ENCODE results near the gene CAT. TPM values are rescaled to one million over a fixed set of nuclear protein-coding genes. Genes with fewer than 3 reads are reported as not detected.

CAT gene
- total and polyA plus RNA-seq, 5 donors, result 67.6 to 114 (median 98.1) TPM

DNA sequence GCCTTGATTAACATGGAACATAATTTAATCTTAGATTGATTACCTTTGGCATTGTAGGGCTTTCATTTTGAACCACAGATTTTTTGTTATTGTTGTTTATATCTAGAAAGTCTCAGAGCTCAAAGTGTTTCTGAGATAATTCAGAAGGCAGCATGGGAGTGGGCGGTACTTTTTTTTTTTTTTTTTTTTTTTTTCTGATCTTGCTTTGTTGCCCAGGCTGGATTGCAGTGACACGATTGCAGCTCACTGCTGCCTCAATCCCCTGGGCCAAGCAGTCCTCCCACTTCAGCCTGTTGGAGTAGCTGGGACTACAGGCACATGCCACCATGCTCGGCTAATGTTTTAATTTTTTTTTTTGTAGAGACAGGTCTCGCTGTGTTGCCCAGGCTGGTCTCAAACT is 21.5 kb downstream of the CAT start:
- intact Hi-C loops (cut with DNase I), result no loop called here
- H3K27ac ChIP-seq (ENCODE audit: low read length), result no peak overlapping the region
- no peaks in the 10 kb centered on the region for H3K4me1 ChIP-seq (ENCODE audit: control insufficient read depth, insufficient read depth, low read length)
- WGBS, result 76% methylated on average over 4 of the region's 4 CpGs
- DNase-seq (no peak), ATAC-seq (no peak)
- H3K4me3 ChIP-seq (ENCODE audit: low read length), result no peak overlapping the region
- no peaks in the 10 kb centered on the region for H3K9me3 ChIP-seq (ENCODE audit: control insufficient read depth, low read length)
- no peaks in the 10 kb centered on the region for H3K27me3 ChIP-seq (ENCODE audit: control insufficient read depth, insufficient read depth)

DNA sequence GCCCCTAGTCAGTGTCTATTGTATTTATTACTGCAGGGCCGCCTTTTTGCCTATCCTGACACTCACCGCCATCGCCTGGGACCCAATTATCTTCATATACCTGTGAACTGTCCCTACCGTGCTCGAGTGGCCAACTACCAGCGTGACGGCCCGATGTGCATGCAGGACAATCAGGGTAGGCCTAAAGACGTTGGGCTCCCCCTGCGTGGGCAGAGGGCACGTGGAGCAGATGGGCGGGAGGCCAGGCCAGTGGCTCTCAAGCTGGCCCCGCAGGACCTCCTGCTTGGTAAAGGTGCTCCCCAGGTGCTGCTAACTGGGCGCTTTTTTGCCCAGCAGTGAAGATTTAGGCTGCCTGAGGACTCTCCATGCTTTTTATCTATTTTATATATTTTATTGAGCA is 22.5 kb downstream of the CAT start:
- H3K27me3 ChIP-seq (ENCODE audit: control insufficient read depth, insufficient read depth), result no peaks in the 10 kb centered on the region
- no peaks in the 10 kb centered on the region for H3K9me3 ChIP-seq (ENCODE audit: control insufficient read depth, low read length)
- intact Hi-C loops (cut with DNase I), result no loop called here
- no peak overlapping the region for H3K4me3 ChIP-seq (ENCODE audit: low read length)
- 94% methylated on average over 14 of the region's 14 CpGs for WGBS
- no peaks in the 10 kb centered on the region for H3K4me1 ChIP-seq (ENCODE audit: control insufficient read depth, insufficient read depth, low read length)
- no peak for ATAC-seq
- no peak for DNase-seq
- no peak overlapping the region for H3K27ac ChIP-seq (ENCODE audit: low read length)

DNA sequence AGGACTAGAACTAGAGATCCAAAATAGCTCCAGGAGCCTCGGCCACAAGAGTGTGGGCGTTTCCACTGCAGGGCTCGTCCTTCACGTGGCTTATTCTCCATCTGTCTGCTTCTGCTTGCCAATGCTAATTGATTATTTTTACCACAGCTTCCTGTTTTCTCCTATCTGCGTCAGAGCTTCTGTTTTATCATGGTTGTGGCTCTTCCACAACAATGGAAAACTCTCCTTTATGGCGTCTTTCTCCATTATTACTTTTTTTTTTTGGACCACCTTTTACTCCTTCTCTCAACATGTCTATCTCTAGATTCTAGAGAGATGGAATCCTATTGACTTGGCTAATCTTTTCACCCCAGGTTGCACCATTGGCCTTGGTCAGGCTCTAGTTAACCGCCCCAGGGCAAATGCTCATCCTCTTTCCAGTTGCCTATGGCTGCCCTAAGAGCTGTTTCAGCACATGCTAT is 25.9 kb downstream of the CAT start:
- 69% methylated on average over 7 of the region's 7 CpGs for WGBS
- intact Hi-C loops (cut with DNase I), result no loop called here
- Histone ChIP-seq H3K27ac (ENCODE audit: low read length) (no peak overlapping the region), H3K4me1 (ENCODE audit: control insufficient read depth, insufficient read depth, low read length) (no peaks in the 10 kb centered on the region), H3K4me3 (ENCODE audit: low read length) (no peak overlapping the region), H3K27me3 (ENCODE audit: control insufficient read depth, insufficient read depth) (no peaks in the 10 kb centered on the region), H3K9me3 (ENCODE audit: control insufficient read depth, low read length) (no peaks in the 10 kb centered on the region)
- DNase-seq (no peak), ATAC-seq (no peak)

DNA sequence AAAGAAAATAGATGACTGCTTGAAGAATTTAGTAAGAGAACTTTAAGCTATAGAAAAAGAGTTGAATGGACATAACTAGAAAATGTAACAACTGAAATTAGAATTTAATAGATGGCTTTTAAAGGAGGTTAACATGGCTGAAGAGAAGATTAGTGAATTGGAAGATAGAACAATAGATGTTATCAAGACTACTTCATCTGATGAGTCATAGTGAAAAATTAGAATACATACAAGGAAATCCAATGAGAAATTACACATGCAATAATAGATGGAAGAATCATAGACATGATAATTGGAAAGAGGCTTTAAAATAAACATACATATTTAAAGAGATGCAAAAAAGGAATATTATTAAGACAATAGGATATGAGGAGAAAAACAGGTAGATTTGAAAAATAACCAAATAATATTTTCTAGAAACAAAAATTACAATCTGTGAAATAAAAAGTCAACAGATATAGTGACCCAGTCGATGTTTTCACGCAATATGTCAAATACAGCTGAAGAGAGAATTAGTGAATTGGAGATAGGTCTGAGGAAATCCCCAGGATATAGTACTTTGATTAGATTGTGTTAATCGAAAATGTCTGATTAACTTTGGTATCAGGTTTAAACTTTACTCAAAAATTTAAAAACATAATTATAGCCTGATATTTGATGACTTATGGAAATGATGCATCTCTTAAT is 28.2 kb downstream of the CAT start:
- intact Hi-C loops (cut with DNase I), result no loop called here
- no peak for ATAC-seq
- H3K27me3 ChIP-seq (ENCODE audit: control insufficient read depth, insufficient read depth), result no peaks in the 10 kb centered on the region
- no peak overlapping the region for H3K27ac ChIP-seq (ENCODE audit: low read length)
- no peak for DNase-seq
- H3K4me1 ChIP-seq (ENCODE audit: control insufficient read depth, insufficient read depth, low read length), result no peaks in the 10 kb centered on the region
- no peak overlapping the region for H3K4me3 ChIP-seq (ENCODE audit: low read length)
- no peaks in the 10 kb centered on the region for H3K9me3 ChIP-seq (ENCODE audit: control insufficient read depth, low read length)
- WGBS, result 97% methylated on average over 3 of the region's 3 CpGs

DNA sequence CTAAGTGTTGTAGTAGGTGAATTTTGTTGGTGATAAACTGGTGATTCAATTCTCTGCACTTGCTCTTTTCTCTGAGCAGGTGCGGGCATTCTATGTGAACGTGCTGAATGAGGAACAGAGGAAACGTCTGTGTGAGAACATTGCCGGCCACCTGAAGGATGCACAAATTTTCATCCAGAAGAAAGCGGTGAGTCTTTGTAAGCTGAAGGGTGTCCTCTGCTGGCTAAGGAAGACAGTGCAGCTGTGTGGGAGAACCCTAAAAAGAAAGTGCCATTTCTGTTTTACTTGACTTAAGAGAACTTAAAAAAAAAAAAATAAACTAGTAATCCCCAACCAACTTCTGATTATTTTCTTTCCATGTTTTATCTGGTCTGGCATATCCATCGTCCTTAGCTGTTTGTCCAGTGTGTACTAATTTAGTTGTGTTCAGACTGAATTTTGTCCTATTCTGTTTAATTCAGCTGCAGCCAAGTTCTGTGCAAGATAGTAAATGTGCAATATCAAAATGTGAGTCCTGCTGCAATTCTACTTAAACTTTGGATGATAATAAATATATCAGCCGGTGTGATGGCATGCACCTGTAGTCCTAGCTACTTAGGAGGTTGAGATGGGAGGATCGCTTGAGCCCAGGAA is 29.6 kb downstream of the CAT start:
- H3K4me1 ChIP-seq (ENCODE audit: control insufficient read depth, insufficient read depth, low read length), result no peaks in the 10 kb centered on the region
- 84% methylated on average over 8 of the region's 8 CpGs for WGBS
- intact Hi-C loops (cut with DNase I), result no loop called here
- DNase-seq (no peak), ATAC-seq (no peak)
- no peaks in the 10 kb centered on the region for H3K27me3 ChIP-seq (ENCODE audit: control insufficient read depth, insufficient read depth)
- H3K27ac ChIP-seq (ENCODE audit: low read length), result no peak overlapping the region
- no peaks in the 10 kb centered on the region for H3K9me3 ChIP-seq (ENCODE audit: control insufficient read depth, low read length)
- H3K4me3 ChIP-seq (ENCODE audit: low read length), result no peak overlapping the region

DNA sequence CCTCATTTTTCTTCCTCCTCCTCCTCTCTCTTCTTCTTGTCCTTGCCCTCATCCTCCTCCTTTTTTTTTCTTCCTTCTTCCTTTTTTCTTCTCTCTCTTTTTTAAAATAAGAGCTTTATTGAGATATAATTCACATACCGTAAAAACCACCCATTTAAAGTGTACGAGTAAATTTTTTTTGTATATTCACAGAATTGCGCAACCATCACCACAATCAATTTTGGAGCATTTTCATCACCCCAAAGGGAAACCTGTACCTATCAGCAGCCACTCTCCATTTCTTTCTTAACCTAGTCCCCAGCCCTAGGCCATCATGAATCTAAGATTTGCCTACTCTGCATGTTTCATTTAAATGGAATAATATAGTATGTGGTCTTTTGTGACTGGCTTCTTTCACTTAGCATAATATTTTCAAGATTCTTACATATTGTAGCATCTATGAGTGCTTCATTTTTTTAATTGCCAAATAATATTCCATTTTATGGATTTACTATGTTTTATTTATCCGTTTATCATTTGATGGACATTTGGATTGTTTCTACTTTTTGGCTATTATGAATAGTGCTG is 35.0 kb downstream of the CAT start:
- Histone ChIP-seq H3K27ac (ENCODE audit: low read length) (no peak overlapping the region), H3K4me3 (ENCODE audit: low read length) (no peak overlapping the region), H3K27me3 (ENCODE audit: control insufficient read depth, insufficient read depth) (no peaks in the 10 kb centered on the region), H3K9me3 (ENCODE audit: control insufficient read depth, low read length) (no peaks in the 10 kb centered on the region), H3K4me1 (ENCODE audit: control insufficient read depth, insufficient read depth, low read length) (no peaks in the 10 kb centered on the region)
- DNase-seq (no peak), ATAC-seq (no peak)
- WGBS, result 94% methylated on average over 4 of the region's 4 CpGs
- intact Hi-C loops (cut with DNase I), result no loop called here

DNA sequence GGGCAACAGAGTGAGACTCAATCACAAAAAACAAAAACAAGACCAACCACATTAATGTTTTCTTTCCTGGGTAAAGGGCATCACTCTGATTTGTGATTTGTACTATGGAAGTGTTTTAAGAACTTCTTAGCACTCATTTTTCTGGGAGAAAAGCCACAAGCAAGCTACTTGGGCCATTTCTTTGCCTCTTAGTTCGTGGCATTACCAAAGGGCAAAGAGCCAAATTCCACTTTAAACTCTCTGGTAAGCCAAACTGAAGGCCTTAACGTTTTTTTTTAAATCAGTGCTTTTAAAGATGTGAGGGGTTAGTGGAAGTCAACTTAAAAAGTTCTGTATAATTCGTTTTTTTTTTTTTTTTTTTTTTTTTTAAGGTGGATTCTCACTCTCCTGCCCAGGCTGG is 36.9 kb downstream of the CAT start:
- ATAC-seq (no peak), DNase-seq (no peak)
- Histone ChIP-seq H3K4me3 (ENCODE audit: low read length) (no peak overlapping the region), H3K27me3 (ENCODE audit: control insufficient read depth, insufficient read depth) (no peaks in the 10 kb centered on the region), H3K4me1 (ENCODE audit: control insufficient read depth, insufficient read depth, low read length) (no peaks in the 10 kb centered on the region), H3K9me3 (ENCODE audit: control insufficient read depth, low read length) (no peaks in the 10 kb centered on the region), H3K27ac (ENCODE audit: low read length) (no peak overlapping the region)
- intact Hi-C loops (cut with DNase I), result no loop called here
- 34% methylated on average over 3 of the region's 3 CpGs for WGBS

DNA sequence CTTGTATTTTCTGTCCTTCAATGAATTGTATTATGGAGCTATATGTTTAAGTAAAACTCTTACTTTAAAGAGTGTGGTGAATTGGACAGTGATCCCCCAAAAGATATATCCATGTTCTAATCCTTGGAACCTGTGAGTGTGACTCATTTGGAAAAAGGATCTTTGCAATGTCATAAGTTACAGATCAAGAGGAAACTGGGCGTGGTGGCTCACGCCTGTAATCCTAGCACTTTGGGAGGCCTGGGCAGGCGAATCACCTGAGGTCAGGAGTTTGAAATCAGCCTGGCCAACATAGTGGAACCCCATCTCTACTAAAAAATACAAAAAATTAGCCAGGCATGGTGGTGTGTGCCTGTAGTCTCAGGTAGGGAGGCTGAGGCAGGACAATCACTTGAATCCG is 38.1 kb downstream of the CAT start:
- WGBS, result 83% methylated on average over 4 of the region's 4 CpGs
- H3K27me3 ChIP-seq (ENCODE audit: control insufficient read depth, insufficient read depth), result no peaks in the 10 kb centered on the region
- H3K4me3 ChIP-seq (ENCODE audit: low read length), result no peak overlapping the region
- H3K4me1 ChIP-seq (ENCODE audit: control insufficient read depth, insufficient read depth, low read length), result no peaks in the 10 kb centered on the region
- ATAC-seq, result no peak
- intact Hi-C loops (cut with DNase I), result no loop called here
- H3K27ac ChIP-seq (ENCODE audit: low read length), result no peak overlapping the region
- DNase-seq, result no peak
- H3K9me3 ChIP-seq (ENCODE audit: control insufficient read depth, low read length), result no peaks in the 10 kb centered on the region

DNA sequence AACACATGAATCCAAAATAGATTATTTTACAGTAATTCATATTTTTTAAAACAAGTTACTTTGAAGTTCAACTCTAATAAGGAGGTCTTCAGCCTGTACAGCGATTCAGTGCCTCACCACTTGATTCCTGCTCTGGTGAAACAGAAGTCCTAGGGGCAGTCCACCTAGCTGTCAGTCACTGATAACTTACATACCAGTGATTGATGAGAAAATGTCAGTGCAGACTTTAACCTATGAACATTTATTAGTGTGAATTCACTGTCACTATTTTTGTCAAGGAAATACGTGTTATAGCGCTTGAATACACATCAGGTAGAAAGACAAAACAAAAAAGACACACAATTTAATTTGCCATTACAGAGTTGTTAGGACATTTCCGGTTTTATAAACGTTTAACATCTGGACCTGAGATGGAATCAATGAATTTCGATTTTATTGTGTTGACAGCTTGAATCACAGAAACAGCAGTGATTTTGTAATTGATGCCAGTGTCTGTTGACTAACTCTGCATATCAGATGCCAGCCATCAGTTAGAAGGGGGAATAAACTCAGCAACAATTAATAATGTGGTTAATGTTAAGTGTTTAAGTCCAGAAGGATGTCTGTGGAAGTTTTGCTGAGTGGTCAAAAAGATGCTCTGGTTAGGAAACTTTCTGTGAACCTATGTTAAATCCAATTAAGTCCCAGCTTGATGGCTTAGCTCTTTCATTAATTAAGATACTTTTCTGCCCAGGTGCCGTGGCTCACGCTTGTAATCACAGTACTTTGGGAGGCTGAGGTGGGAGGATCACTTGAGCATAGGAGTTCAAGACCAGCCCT is 40.3 kb downstream of the CAT start:
- Histone ChIP-seq H3K4me1 (ENCODE audit: control insufficient read depth, insufficient read depth, low read length) (no peaks in the 10 kb centered on the region), H3K27ac (ENCODE audit: low read length) (no peak overlapping the region), H3K27me3 (ENCODE audit: control insufficient read depth, insufficient read depth) (no peaks in the 10 kb centered on the region), H3K9me3 (ENCODE audit: control insufficient read depth, low read length) (no peaks in the 10 kb centered on the region), H3K4me3 (ENCODE audit: low read length) (no peak overlapping the region)
- intact Hi-C loops (cut with DNase I), result no loop called here
- 78% methylated on average over 8 of the region's 8 CpGs for WGBS
- ATAC-seq, result no peak
- no peak for DNase-seq

DNA sequence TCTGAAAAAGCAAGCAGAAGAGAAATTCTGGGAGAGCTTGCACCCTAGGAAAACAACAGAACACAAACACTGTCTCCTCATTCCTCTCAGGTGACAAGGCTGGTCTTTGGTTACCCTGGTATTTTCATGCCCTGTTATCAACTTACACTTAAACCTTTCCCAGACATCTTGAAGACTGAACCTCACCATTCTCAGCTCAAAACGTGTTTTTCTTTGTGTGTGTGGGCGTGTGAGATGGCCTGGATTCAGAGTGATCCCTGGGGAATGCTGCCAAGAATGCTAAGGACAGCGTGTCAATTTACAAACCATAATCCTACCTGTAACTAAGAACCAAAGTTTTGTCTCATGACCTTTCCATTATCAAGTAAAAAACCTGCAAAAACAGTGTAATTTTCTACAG is 41.6 kb downstream of the CAT start:
- intact Hi-C loops (cut with DNase I), result no loop called here
- no peak for DNase-seq

DNA sequence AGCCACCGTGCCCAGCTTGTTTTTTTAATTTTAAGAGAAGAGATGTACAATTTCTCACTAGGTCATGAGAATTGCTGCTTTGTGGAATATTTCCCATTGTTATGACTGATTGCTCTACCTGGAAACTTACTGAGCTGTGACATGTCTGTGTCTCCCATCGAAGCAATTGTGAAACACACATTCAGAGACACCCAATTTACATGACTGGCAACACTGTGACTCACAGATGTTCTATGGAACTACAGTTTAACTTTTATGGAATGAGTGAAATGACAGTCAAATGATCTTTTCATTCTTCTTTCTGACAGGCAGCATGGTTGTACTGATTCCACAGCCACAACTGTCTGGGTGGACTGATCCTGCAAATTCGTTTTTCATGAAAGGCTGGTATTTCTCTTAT is 42.6 kb downstream of the CAT start:
- no peak for DNase-seq

More for the DNA sequence above, 41.6 kb downstream of the CAT start:
- H3K4me1 ChIP-seq (ENCODE audit: control insufficient read depth, insufficient read depth, low read length), result no peaks in the 10 kb centered on the region
- H3K4me3 ChIP-seq (ENCODE audit: low read length), result no peak overlapping the region
- H3K9me3 ChIP-seq (ENCODE audit: control insufficient read depth, low read length), result no peaks in the 10 kb centered on the region
- no peak for ATAC-seq
- WGBS, result 30% methylated on average over 3 of the region's 3 CpGs
- no peak overlapping the region for H3K27ac ChIP-seq (ENCODE audit: low read length)
- H3K27me3 ChIP-seq (ENCODE audit: control insufficient read depth, insufficient read depth), result no peaks in the 10 kb centered on the region

More for the DNA sequence above, 42.6 kb downstream of the CAT start:
- 60% methylated on average over 3 of the region's 3 CpGs for WGBS
- Histone ChIP-seq H3K27ac (ENCODE audit: low read length) (no peak overlapping the region), H3K27me3 (ENCODE audit: control insufficient read depth, insufficient read depth) (no peaks in the 10 kb centered on the region), H3K9me3 (ENCODE audit: control insufficient read depth, low read length) (no peaks in the 10 kb centered on the region), H3K4me3 (ENCODE audit: low read length) (no peak overlapping the region), H3K4me1 (ENCODE audit: control insufficient read depth, insufficient read depth, low read length) (no peaks in the 10 kb centered on the region)
- intact Hi-C loops (cut with DNase I), result no loop called here
- ATAC-seq, result no peak
